Karpas-422 (cell line): Measurements from ENCODE around the gene VAX1. TPM values are rescaled to one million over a fixed set of nuclear protein-coding genes. Genes with fewer than 3 reads are reported as not detected.

Experiments
- DNase-seq: peaks from one replicate; pipeline ENCODE4 v3.0.0-alpha.2; 2015
- H2AFZ ChIP-seq: fragments of 200-600 bp; sonication (generic); 2 replicates; pipeline ENCODE4 v1.6.1; 2014; ENCODE audit warnings: antibody characterized with exemption, low read length, mixed read lengths
- H3K27ac ChIP-seq: fragments of 200-600 bp; sonication (generic); 2 replicates; pipeline ENCODE4 v1.5.1; 2014; ENCODE audit warnings: mild to moderate bottlenecking, low read length, moderate library complexity
- H3K27me3 ChIP-seq: fragments of 200-600 bp; sonication (generic); 2 replicates; pipeline ENCODE4 v1.6.1; 2014; ENCODE audit warnings: low read length, mixed read lengths
- H3K36me3 ChIP-seq: fragments of 200-600 bp; sonication (generic); 2 replicates; pipeline ENCODE4 v1.6.1; 2014; ENCODE audit warnings: low read length, mixed read lengths; ENCODE audit not compliant: insufficient read depth
- H3K4me1 ChIP-seq: fragments of 200-600 bp; sonication (generic); 2 replicates; pipeline ENCODE4 v1.6.1; 2014; ENCODE audit warnings: mild to moderate bottlenecking, low read length, mixed read lengths
- H3K4me2 ChIP-seq: fragments of 200-600 bp; sonication (generic); 2 replicates; pipeline ENCODE4 v1.6.1; 2014; ENCODE audit warnings: low read length, low read depth, mild to moderate bottlenecking; ENCODE audit not compliant: poor library complexity, severe bottlenecking
- H3K4me3 ChIP-seq: fragments of 200-600 bp; sonication (generic); 2 replicates; pipeline ENCODE4 v1.5.1; 2014; ENCODE audit warnings: mild to moderate bottlenecking, antibody characterized with exemption, low read length, mixed read lengths
- H3K79me2 ChIP-seq: fragments of 200-600 bp; sonication (generic); 2 replicates; pipeline ENCODE4 v1.6.1; 2014; ENCODE audit warnings: mild to moderate bottlenecking, low read length, mixed read lengths
- H3K9ac ChIP-seq: fragments of 200-600 bp; sonication (generic); 2 replicates; pipeline ENCODE4 v1.6.0; 2014; ENCODE audit warnings: low read length
- H3K9me2 ChIP-seq: fragments of 200-600 bp; sonication (generic), shearing (Covaris generic); replicated peaks from 2 replicates; pipeline ENCODE4 v1.6.0; 2014; ENCODE audit warnings: mild to moderate bottlenecking, low read length, moderate library complexity; ENCODE audit not compliant: insufficient read depth
- H3K9me3 ChIP-seq: fragments of 300-700, 200-600 bp; sonication (generic); 2 replicates; pipeline ENCODE4 v1.6.1; 2014; ENCODE audit warnings: low read length, mixed read lengths
- H4K20me1 ChIP-seq: fragments of 200-600 bp; sonication (generic); 2 replicates; pipeline ENCODE4 v1.6.1; 2014; ENCODE audit warnings: mild to moderate bottlenecking, antibody characterized with exemption, low read length, low read depth; ENCODE audit not compliant: insufficient read depth
- total RNA-seq: library from RNA; depleted of rRNA; stranded (reverse); fragments of >200 nt; shearing (Covaris generic); gene quantifications from 2 replicates; pipeline ENCODE4 v1.2.3, GENCODE V29; 2014; ENCODE audit warnings: low replicate concordance

Gene VAX1
- total RNA-seq, 1 experiment from 2014 or later: not detected

DNA sequence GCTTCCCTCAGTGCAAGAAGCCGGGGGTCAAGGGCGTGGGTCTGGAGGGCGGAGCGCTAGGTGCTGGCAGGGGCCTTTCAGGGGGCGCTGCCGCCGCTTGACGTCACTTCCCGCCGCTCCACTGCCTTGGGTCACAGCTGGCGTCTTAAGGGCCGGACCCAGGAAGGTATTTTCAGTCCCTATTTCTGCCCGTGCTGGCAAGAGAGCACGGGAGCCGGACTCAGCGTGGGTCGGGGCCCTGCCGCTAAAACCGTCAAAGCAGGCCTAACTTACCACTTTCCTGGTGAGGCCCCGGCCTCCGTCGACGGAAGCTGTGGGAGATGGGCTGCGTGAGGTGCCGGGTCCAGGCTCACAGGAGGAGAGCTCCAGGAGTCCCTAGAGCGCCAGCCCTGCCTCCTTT lies 12.0 kb downstream of the VAX1 start:
- H3K9ac ChIP-seq: no peak overlapping the region
- no peak overlapping the region for H3K27ac ChIP-seq
- H3K9me2 ChIP-seq: no peaks in the 10 kb centered on the region
- H3K36me3 ChIP-seq: no peaks in the 10 kb centered on the region
- no peaks in the 10 kb centered on the region for H3K9me3 ChIP-seq
- no peak overlapping the region for H3K4me3 ChIP-seq
- no peaks in the 10 kb centered on the region for H4K20me1 ChIP-seq
- no peaks in the 10 kb centered on the region for H3K27me3 ChIP-seq
- no peaks in the 10 kb centered on the region for H3K4me1 ChIP-seq
- no peak overlapping the region for H3K4me2 ChIP-seq
- H2AFZ ChIP-seq: no peak overlapping the region
- no peak for DNase-seq
- no peaks in the 10 kb centered on the region for H3K79me2 ChIP-seq

DNA sequence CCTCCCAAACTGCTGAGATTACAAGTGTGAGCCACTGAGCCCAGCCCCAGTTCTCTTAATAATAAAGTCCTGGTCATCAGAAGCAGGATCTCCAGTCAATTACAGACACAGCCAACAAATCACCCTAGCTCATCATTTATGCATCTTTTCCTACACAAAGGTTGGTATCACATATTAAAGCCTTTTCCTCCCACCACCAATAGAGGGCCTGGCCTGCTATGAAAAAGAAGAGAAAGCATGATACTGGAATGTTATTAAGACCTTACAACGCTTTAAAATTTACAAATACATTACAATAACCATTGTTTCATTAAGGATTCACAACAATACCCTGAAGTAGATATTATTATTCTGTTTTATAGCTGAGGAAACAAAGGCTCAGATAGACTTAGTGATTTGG lies 25.9 kb downstream of the VAX1 start:
- Histone ChIP-seq H3K36me3 (no peaks in the 10 kb centered on the region), H2AFZ (no peak overlapping the region), H3K27ac (no peak overlapping the region), H4K20me1 (no peaks in the 10 kb centered on the region), H3K9me2 (no peaks in the 10 kb centered on the region), H3K4me3 (no peak overlapping the region), H3K4me2 (no peak overlapping the region), H3K4me1 (no peaks in the 10 kb centered on the region), H3K9ac (no peak overlapping the region), H3K79me2 (no peaks in the 10 kb centered on the region), H3K27me3 (no peaks in the 10 kb centered on the region), H3K9me3 (no peaks in the 10 kb centered on the region)
- peak; percentile 48 for DNase-seq

DNA sequence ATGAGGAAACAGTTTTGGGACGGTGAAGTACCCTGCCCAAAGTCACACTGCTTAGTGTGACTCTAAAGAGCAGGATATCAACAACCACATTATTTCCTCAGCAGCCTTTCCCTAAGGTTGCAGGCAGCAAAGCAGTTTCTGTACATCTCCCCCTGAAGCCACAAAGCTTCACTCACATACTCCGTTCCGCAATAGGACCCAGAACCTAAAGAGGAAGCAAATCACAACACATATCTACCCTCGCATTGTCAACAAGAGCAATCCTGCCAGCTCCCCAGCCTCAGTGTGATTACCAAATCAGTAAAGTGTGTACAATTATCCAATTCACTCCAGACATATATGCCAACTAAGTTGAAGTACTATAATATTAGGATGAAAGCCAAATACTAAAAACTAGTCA lies 30.8 kb downstream of the VAX1 start:
- H2AFZ ChIP-seq: no peak overlapping the region
- H3K36me3 ChIP-seq: no peaks in the 10 kb centered on the region
- no peak overlapping the region for H3K27ac ChIP-seq
- H3K9ac ChIP-seq: no peak overlapping the region
- no peaks in the 10 kb centered on the region for H3K9me3 ChIP-seq
- H3K4me3 ChIP-seq: no peak overlapping the region
- no peaks in the 10 kb centered on the region for H3K79me2 ChIP-seq
- DNase-seq: no peak
- no peaks in the 10 kb centered on the region for H3K4me1 ChIP-seq
- H3K27me3 ChIP-seq: no peaks in the 10 kb centered on the region
- no peak overlapping the region for H3K4me2 ChIP-seq
- H3K9me2 ChIP-seq: no peaks in the 10 kb centered on the region
- H4K20me1 ChIP-seq: no peaks in the 10 kb centered on the region

DNA sequence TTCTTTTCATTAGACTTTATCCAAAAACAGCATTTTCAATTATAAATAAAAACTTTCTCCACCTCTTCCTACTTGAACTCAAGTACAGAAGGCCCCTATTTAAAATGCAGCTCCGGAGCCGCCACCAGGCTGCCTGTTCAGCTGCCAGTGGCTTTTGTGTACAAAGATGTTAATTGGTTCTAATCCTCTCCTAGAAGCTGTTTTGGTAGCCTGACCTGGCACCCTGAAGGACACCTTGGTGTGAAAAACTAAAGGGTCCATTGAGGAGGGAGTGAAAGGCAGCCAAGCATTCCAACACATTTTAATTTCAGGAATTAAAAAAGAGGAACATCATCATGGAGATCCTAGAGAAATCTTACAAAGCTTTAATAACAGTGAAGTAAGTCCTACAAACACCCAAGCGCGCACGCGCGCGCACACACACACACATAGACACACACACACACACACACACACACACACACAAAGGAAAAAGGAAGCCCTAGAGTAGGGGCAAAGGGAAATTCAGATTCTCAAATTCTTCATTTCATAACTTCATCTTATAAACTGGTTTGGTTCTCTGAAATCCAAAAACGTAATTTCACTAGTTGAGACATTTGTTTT lies 41.4 kb downstream of the VAX1 start:
- H3K9ac ChIP-seq: no peak overlapping the region
- H3K79me2 ChIP-seq: no peaks in the 10 kb centered on the region
- H3K27ac ChIP-seq: no peak overlapping the region

DNA sequence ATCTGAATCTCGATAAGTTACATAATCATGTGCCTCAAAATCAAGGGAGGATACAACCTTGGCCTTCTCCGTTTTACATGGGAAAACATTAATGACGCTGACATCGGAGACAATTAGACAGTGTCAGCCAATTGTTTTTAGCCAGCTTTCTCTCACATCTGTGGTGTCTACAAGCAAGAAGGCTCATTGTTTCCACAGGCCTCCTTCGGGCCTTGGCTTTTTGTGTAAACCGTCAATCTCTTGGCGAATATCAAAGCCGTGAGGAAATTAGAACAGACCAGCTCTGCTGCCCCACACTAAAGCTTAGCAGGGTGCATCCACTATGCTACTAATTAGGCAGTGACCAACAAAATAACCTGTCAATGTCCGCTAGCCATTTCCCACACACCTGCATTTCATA lies 43.2 kb downstream of the VAX1 start:
- DNase-seq: no peak
- Histone ChIP-seq H3K9me3 (no peaks in the 10 kb centered on the region), H3K9me2 (no peaks in the 10 kb centered on the region), H4K20me1 (no peaks in the 10 kb centered on the region), H3K27ac (no peak overlapping the region), H3K79me2 (no peaks in the 10 kb centered on the region), H3K36me3 (no peaks in the 10 kb centered on the region), H3K27me3 (no peaks in the 10 kb centered on the region), H3K9ac (no peak overlapping the region), H3K4me2 (no peak overlapping the region), H3K4me3 (no peak overlapping the region), H2AFZ (no peak overlapping the region), H3K4me1 (no peaks in the 10 kb centered on the region)

More for the DNA sequence above, 41.4 kb downstream of the VAX1 start:
- Histone ChIP-seq H3K36me3 (no peaks in the 10 kb centered on the region), H3K9me3 (no peaks in the 10 kb centered on the region), H3K4me3 (no peak overlapping the region), H3K4me2 (no peak overlapping the region), H3K27me3 (no peaks in the 10 kb centered on the region), H3K4me1 (no peaks in the 10 kb centered on the region), H2AFZ (no peak overlapping the region), H3K9me2 (no peaks in the 10 kb centered on the region), H4K20me1 (no peaks in the 10 kb centered on the region)
- no peak for DNase-seq

DNA sequence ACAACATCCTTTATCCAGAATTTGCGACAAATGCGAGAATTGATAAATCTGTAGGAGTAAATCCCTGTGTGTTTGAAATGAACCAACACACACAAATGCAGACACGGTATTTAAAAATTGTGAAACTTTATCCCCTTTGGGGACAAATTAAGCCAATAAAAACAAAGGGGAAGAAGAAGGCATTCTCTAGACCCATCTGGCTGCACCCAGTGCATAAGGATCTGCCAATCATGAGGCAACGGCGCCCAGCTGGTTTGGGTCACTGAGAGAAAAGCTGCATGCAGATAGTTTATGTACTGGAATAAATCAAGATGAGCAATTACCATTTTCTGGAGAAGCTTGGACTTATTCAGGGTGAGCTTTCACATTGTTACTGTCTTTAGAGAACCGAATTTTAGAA lies 45.7 kb downstream of the VAX1 start:
- Histone ChIP-seq H3K4me2 (no peak overlapping the region), H3K9ac (no peak overlapping the region)
- DNase-seq: no peak

DNA sequence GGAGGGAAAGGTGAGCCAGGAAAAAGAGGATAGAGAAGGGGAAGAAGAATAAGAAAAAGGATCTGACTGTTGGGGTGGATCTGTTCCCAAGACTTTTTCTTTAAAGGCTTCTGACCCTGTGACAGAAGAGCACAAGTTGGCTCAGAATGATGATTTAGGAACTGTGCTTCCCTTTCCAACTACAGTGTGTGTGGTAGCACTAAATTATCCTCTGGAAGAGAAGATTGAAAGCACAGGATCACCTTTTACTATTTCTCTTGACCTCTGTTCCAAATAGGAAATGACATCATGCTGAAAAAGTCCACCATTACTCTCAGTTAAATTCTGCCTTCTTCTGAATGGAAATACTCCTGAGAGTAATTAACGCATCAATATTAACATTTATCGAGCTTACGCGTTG lies 47.2 kb downstream of the VAX1 start:
- H3K9ac ChIP-seq: no peak overlapping the region
- H3K9me2 ChIP-seq: no peaks in the 10 kb centered on the region
- H3K79me2 ChIP-seq: no peaks in the 10 kb centered on the region
- no peaks in the 10 kb centered on the region for H4K20me1 ChIP-seq
- DNase-seq: no peak
- H3K27me3 ChIP-seq: no peaks in the 10 kb centered on the region
- no peak overlapping the region for H3K27ac ChIP-seq
- no peaks in the 10 kb centered on the region for H3K9me3 ChIP-seq
- H3K4me3 ChIP-seq: no peak overlapping the region
- no peaks in the 10 kb centered on the region for H3K36me3 ChIP-seq
- no peak overlapping the region for H2AFZ ChIP-seq
- no peak overlapping the region for H3K4me2 ChIP-seq
- no peaks in the 10 kb centered on the region for H3K4me1 ChIP-seq

More for the DNA sequence above, 45.7 kb downstream of the VAX1 start:
- Histone ChIP-seq H3K9me3 (no peaks in the 10 kb centered on the region), H3K27ac (no peak overlapping the region), H3K9me2 (no peaks in the 10 kb centered on the region), H3K79me2 (no peaks in the 10 kb centered on the region), H2AFZ (no peak overlapping the region), H3K4me1 (no peaks in the 10 kb centered on the region), H3K27me3 (no peaks in the 10 kb centered on the region), H4K20me1 (no peaks in the 10 kb centered on the region), H3K4me3 (no peak overlapping the region), H3K36me3 (no peaks in the 10 kb centered on the region)

DNA sequence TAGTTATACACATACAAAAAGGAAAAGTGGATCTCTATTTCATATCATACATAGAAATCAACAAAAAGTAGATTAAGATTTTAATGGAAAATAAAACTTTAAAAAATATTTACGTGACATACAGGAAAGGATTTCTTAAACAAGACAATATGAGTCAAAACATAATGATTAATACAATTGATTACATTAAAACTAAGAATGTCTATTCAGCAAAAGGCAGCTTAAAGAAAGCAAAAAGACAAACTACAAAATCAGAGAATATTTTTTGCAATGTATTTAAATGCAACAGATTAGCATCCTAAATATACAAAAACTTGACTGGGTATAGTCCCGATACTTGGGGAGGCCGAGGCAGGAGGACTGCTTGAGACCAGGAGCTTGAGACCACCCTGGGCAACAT lies 50.5 kb downstream of the VAX1 start:
- Histone ChIP-seq H3K4me3 (no peak overlapping the region), H3K27me3 (no peaks in the 10 kb centered on the region), H2AFZ (no peak overlapping the region), H3K4me2 (no peak overlapping the region), H3K27ac (no peak overlapping the region), H4K20me1 (no peaks in the 10 kb centered on the region), H3K36me3 (no peaks in the 10 kb centered on the region), H3K79me2 (no peaks in the 10 kb centered on the region), H3K9ac (no peak overlapping the region), H3K9me3 (no peaks in the 10 kb centered on the region), H3K4me1 (no peaks in the 10 kb centered on the region), H3K9me2 (no peaks in the 10 kb centered on the region)
- no peak for DNase-seq

DNA sequence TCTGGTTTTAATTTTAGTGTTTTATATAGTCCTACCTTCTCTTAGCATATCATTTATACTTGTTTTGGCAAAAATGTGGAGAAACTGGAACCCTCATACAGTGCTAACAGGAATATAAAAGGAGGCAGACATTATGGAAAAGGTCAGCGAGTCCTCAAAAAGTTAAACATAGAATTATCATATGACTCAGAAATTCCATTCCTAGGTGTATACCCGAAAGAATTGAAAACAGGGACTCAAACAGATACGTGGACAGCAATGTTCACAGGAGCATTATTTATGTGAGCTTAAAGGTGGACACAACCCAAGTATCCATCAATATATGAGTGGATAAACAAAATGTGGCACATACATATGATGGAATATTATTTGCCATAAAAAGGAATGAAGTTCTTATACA lies 51.5 kb downstream of the VAX1 start:
- DNase-seq: no peak
- no peaks in the 10 kb centered on the region for H3K36me3 ChIP-seq
- H3K4me3 ChIP-seq: no peak overlapping the region
- no peaks in the 10 kb centered on the region for H3K4me1 ChIP-seq
- H3K79me2 ChIP-seq: no peaks in the 10 kb centered on the region
- H2AFZ ChIP-seq: no peak overlapping the region
- H3K27ac ChIP-seq: no peak overlapping the region
- no peaks in the 10 kb centered on the region for H4K20me1 ChIP-seq
- no peaks in the 10 kb centered on the region for H3K27me3 ChIP-seq
- no peak overlapping the region for H3K9ac ChIP-seq
- H3K4me2 ChIP-seq: no peak overlapping the region
- H3K9me3 ChIP-seq: no peaks in the 10 kb centered on the region
- no peaks in the 10 kb centered on the region for H3K9me2 ChIP-seq
